HUES6 (cell line): ENCODE measurements around the gene IGIP.

Source experiments
- H3K27ac ChIP-seq: 2 replicates; pipeline ENCODE4 v1.7.0; 2013; ENCODE audit warnings: low read depth, mild to moderate bottlenecking, low read length, inconsistent platforms
- H3K27me3 ChIP-seq: 2 replicates; pipeline ENCODE4 v1.6.1; 2013; ENCODE audit warnings: low read length; ENCODE audit not compliant: control insufficient read depth, insufficient read depth
- H3K36me3 ChIP-seq: 2 replicates; pipeline ENCODE4 v1.6.1; 2013; ENCODE audit warnings: low read length; ENCODE audit not compliant: control insufficient read depth, insufficient read depth
- H3K4me1 ChIP-seq: 2 replicates; pipeline ENCODE4 v1.6.1; 2013; ENCODE audit warnings: low read length; ENCODE audit not compliant: control insufficient read depth, insufficient read depth
- H3K4me3 ChIP-seq: 2 replicates; pipeline ENCODE4 v1.5.1; 2013; ENCODE audit warnings: low read depth, low read length
- H3K9ac ChIP-seq: one replicate; pipeline ENCODE4 v1.6.1; 2013; ENCODE audit warnings: mild to moderate bottlenecking, low read length
- H3K9me3 ChIP-seq: 2 replicates; pipeline ENCODE4 v1.6.1; 2013; ENCODE audit warnings: low read depth, low read length; ENCODE audit not compliant: control insufficient read depth, insufficient read depth

Gene IGIP

DNA sequence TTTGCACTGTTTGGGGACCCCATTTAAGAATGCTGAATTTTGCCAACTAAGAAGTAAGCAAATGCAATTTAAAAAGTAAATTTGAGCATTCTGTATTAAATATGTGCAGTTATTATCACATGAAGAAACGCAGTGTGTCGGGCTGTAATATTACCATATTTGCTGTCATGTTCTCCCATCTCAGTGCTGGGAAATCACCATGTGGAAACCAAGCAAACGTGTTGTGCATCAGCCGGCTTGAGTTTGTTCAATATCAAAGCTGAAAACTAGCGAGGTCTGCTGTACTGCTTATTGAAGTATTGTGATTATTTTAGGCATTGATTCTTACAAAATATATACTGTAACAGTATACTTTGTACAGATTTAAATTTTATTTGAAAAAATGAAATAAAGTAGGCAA is 2.6 kb downstream of the IGIP start:
- no peak overlapping the region for H3K27ac ChIP-seq
- H3K27me3 ChIP-seq: 0 out of 2 replicates have a peak, but pooled peaks cover 3% of the 10 kb centered on the region
- no peak overlapping the region for H3K4me3 ChIP-seq
- no peaks in the 10 kb centered on the region for H3K36me3 ChIP-seq
- H3K4me1 ChIP-seq: peaks cover 7% of the 10 kb centered on the region; the same call in 1 of the 2 replicates
- no peak overlapping the region for H3K9ac ChIP-seq
- H3K9me3 ChIP-seq: no peaks in the 10 kb centered on the region

DNA sequence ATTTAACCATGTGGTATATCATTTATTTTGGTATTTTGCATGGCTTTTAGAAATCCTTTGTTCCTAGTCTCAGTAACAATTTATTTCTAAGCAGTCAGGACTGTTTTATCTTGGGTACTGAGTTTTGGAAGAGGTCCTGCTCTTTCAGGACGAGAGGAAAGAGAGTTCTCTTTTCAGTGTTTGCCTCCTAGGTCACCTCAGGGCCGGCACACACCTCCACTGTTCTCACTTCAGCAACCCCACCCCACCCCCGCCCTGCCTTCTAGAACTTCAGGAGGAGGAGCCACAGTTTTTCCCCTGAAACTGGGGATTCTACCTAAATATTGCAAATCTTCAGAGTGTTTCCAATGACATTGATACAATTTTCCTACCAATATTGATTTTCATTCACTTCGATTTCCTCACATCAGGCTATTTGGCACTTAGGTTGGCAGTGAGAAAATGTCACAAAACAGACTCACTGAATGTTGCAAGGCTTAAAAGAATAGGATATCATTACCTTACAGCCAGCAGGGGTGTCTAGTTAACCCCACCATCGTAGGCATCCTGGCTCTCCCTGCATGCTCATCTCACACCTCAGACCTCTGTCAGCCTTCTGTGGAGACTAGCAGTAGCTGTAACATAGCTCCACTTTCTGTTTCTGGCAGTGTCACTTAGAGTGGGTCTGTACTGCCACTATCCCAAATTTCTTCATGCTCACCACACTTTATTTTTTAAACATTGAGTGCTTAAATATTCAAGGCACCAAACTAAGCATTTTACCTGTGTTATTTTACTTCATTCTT is 5.4 kb downstream of the IGIP start:
- Histone ChIP-seq H3K4me1 (peaks cover 7% of the 10 kb centered on the region; the same call in 1 of the 2 replicates), H3K36me3 (no peaks in the 10 kb centered on the region), H3K27ac (no peak overlapping the region), H3K27me3 (0 out of 2 replicates have a peak, but pooled peaks cover 3% of the 10 kb centered on the region), H3K9me3 (no peaks in the 10 kb centered on the region), H3K4me3 (no peak overlapping the region), H3K9ac (no peak overlapping the region)

DNA sequence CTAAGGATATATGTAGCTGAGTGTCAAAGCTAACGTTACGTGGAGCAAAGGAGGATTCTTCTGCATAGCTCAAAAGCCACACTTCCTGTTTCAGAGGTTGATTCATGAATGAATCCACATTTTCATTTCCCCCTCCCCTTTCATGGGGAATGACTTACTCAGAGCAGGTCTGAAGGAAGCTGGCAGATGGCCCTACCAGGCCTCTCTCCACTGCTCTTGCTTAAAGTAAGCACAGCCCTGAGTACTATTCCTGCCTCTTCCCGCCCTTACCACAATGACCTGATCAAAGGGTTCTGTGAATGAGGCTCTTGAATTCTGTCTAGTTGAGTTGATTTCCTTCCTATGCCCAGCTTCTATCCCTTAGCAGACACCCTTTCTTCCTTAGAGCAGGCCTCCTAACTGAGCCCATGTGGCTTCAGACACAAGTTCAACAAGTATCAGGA is 6.3 kb downstream of the IGIP start:
- no peaks in the 10 kb centered on the region for H3K36me3 ChIP-seq
- 0 out of 2 replicates have a peak, but pooled peaks cover 3% of the 10 kb centered on the region for H3K27me3 ChIP-seq
- no peak overlapping the region for H3K4me3 ChIP-seq
- H3K9me3 ChIP-seq: no peaks in the 10 kb centered on the region
- H3K9ac ChIP-seq: no peak overlapping the region
- peaks cover 7% of the 10 kb centered on the region; the same call in 1 of the 2 replicates for H3K4me1 ChIP-seq
- H3K27ac ChIP-seq: no peak overlapping the region

DNA sequence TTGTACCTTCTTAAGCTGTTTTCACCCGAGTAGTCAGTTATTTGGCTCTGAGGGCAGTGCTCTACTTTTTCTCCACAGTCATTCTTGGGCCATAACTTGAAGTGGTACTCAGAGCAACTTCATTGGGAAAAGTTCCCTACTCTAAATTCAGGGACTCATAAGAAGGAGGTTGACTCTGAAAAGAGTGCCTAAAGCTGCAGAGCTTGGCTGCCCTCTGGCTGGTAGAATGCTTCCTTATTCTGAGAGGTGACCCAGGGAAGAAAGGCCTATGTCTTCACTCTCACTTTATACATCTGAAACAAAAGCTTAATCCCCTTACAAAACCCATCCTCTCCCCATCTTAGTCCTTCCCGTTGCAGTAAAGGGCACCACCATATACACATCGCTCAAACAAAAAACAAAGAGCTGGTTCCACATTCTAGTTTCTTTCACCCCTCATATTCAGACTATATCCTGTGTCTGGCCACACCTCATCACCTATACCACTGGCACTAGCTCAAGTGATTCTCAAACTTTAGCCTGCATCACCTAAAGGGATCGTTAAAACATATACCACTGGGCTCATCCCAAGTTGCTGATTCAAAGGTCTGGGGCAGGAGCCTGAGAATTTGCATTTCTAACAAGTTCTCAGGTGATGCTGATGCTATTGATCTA is 7.9 kb downstream of the IGIP start:
- H3K9ac ChIP-seq: no peak overlapping the region
- peaks cover 7% of the 10 kb centered on the region; the same call in 1 of the 2 replicates for H3K4me1 ChIP-seq
- no peaks in the 10 kb centered on the region for H3K36me3 ChIP-seq
- H3K9me3 ChIP-seq: no peaks in the 10 kb centered on the region
- H3K4me3 ChIP-seq: no peak overlapping the region
- H3K27ac ChIP-seq: no peak overlapping the region
- H3K27me3 ChIP-seq: 0 out of 2 replicates have a peak, but pooled peaks cover 3% of the 10 kb centered on the region

DNA sequence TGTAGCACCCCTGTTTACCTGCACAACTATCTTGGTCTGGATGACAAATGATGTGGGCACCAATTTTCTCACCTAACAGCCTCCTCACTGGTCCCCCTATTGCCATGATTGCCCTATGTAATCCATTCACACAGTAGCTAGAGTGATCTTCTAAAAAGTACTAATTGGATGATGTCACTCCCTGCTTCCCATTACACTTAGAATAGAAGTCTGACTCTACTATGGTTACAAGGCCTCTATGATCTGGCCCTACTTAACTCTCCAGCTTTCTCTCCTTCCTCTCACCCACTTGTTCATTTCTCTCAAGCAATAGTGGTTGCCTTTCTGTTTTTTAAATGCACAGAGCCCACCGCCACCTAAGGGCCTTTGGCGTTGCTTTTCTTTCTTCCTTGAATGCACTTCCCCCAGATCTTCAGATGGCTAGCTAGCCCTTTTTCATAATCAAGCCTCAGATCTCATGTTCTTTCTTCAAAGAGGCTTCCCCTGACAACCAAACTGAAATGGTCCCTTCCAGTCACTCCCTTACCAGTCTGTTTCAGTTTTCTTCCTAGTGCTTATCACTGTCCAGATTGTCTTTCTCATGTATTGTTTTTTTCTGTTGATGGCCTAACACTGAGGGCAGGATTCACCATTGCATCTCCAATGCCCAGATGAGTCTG is 8.7 kb downstream of the IGIP start:
- Histone ChIP-seq H3K4me1 (peaks cover 7% of the 10 kb centered on the region; the same call in 1 of the 2 replicates), H3K9ac (no peak overlapping the region), H3K27ac (no peak overlapping the region), H3K27me3 (0 out of 2 replicates have a peak, but pooled peaks cover 3% of the 10 kb centered on the region), H3K36me3 (no peaks in the 10 kb centered on the region), H3K9me3 (no peaks in the 10 kb centered on the region), H3K4me3 (no peak overlapping the region)

DNA sequence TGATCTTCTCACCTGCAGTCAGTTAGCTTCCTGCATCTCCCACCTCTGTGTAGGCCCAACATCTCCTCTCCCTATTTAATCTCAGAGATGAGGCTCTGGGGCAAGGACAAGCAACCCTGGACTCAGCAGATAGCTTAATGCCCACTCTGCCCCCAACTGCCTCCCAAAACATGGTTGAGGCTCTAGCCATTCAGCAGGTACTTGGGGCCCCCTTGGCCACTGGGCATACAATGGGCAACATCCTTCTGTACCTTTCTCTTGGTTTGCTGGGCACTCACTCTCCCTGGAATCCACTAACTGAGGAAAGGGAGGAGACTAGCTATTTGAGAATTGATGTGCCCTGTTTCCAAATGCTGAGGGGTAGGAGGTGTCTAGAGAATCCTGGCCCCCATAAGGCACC is 9.4 kb downstream of the IGIP start:
- Histone ChIP-seq H3K4me3 (no peak overlapping the region), H3K36me3 (no peaks in the 10 kb centered on the region), H3K27me3 (peaks cover 5% of the 10 kb centered on the region; the same call in 1 of the 2 replicates), H3K9ac (no peak overlapping the region), H3K27ac (no peak overlapping the region), H3K4me1 (peaks cover 7% of the 10 kb centered on the region; the same call in 1 of the 2 replicates), H3K9me3 (no peaks in the 10 kb centered on the region)

DNA sequence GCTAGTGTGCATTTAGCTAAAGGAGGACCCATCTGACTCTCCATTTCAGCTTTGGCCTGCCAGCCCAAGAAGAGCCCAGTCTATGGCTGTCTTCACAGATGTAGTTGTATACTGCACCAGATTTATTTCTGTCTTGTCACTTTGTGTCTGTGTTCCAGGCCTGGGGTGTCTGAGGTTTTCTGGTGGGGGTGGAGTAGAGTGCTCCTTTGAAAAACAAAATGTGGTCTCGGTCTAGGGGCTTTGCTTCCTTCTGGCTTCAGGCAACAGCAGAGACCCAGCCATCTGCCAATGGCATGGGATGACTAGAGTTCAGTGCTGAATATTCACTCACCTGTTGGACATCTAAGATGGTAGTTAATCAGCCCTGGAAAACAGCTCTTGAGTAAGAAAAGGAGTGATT is 10.9 kb downstream of the IGIP start:
- H3K9me3 ChIP-seq: no peaks in the 10 kb centered on the region
- H3K4me3 ChIP-seq: no peak overlapping the region
- H3K4me1 ChIP-seq: peaks cover 2% of the 10 kb centered on the region; the same call in 1 of the 2 replicates
- H3K27ac ChIP-seq: no peak overlapping the region
- no peaks in the 10 kb centered on the region for H3K36me3 ChIP-seq
- H3K9ac ChIP-seq: no peak overlapping the region
- peaks cover 7% of the 10 kb centered on the region; the same call in 1 of the 2 replicates for H3K27me3 ChIP-seq

DNA sequence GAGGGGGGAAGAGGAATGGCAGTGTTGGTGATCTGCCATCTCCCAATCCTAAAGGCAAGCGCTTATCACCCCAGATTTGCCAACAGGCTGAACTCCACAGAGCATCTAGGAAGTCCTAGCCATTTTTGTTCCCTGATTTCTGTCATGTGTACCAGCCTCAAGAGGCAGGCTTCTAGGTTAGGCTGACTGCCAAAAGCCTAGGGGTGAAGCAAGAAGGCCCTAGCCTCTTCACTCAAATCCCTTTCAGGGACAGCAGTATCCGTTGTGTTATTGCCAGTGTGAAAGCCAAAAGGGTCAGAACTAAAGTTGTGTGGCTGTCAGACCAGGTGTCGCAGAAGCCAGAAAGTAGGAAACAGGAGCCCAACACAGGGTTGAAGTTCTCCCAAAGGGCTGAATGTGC is 14.7 kb downstream of the IGIP start:
- H3K4me1 ChIP-seq: no peaks in the 10 kb centered on the region
- H3K27me3 ChIP-seq: peaks cover 23% of the 10 kb centered on the region
- no peaks in the 10 kb centered on the region for H3K36me3 ChIP-seq
- H3K27ac ChIP-seq: no peak overlapping the region
- no peak overlapping the region for H3K4me3 ChIP-seq
- no peaks in the 10 kb centered on the region for H3K9me3 ChIP-seq
- no peak overlapping the region for H3K9ac ChIP-seq

DNA sequence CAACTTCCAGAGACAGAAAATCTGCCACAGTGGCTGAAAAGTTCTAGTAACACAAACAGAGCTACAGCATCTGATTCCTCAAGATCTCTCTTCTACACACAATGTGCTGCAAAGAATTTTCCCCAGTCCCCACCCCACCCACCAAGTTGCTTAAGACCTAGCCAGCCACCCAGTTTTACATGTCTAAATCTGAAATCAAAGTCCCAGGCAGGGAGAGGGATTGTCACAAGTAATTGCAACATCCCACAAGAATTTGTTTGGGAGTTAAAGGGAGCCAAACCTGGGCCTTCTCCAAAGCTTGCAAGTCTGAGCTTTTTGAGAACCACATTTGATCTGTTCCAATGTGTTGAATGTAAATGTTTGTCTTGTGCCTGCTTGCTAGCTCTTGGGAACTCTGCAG is 15.5 kb downstream of the IGIP start:
- Histone ChIP-seq H3K9ac (no peak overlapping the region), H3K36me3 (no peaks in the 10 kb centered on the region), H3K27me3 (peaks cover 32% of the 10 kb centered on the region), H3K4me3 (no peak overlapping the region), H3K4me1 (no peaks in the 10 kb centered on the region), H3K27ac (no peak overlapping the region), H3K9me3 (no peaks in the 10 kb centered on the region)

DNA sequence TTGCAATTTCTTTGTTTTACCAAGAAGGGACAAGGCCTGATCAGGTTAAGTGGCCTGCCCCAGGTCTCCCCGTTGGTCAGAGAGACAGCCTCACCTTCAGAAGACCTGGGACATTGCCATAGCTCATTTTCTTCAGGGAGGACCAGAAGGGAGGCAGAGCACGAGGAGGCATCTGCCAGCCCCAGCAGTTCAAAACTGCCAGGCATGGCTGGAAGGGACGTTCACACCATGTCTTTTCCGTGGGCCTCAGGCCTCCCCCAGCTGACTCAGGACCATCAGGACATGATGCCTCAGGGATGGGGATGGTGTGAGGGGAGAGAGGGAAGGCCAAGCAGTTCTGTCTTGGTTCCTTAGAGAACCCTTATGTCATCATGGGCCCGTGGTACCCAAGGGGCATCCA is 16.5 kb downstream of the IGIP start:
- H3K27me3 ChIP-seq: peaks cover 42% of the 10 kb centered on the region
- H3K4me1 ChIP-seq: peaks cover 2% of the 10 kb centered on the region
- H3K9me3 ChIP-seq: no peaks in the 10 kb centered on the region
- no peak overlapping the region for H3K4me3 ChIP-seq
- no peak overlapping the region for H3K27ac ChIP-seq
- H3K9ac ChIP-seq: no peak overlapping the region
- H3K36me3 ChIP-seq: no peaks in the 10 kb centered on the region

DNA sequence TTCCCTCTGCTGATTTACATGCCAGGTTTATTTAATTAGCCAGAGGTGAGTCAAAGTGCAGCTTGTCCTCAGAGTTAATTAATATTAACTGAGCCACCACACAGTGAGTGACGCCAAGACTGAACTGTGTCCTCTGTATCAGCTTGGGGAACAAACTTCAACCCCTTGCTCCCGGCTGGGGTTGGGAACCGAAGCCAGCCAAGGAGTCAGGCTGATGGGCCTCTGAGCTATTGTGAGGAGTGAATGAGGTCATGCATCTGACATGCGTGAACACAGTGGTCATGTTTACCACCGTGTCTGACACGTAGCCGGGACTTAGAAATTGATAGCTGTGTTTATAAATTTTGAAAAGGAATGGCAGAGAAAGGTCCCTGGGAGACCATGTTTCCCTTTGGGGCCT is 17.1 kb downstream of the IGIP start:
- Histone ChIP-seq H3K9me3 (no peaks in the 10 kb centered on the region), H3K27ac (no peak overlapping the region), H3K4me3 (no peak overlapping the region), H3K36me3 (no peaks in the 10 kb centered on the region), H3K27me3 (peaks cover 48% of the 10 kb centered on the region), H3K4me1 (peaks cover 2% of the 10 kb centered on the region), H3K9ac (no peak overlapping the region)
